Stimulated activated CD8-positive, alpha-beta memory T cell treated with anti-CD3 and anti-CD28 coated beads, Interleukin-7, amount 100 ng/mL, for 24 hours (primary cell): ENCODE results near the gene SLC1A4.
"Not testable (repeated sequence)": the region's sequence is repeated elsewhere in the genome, so short reads cannot be mapped to it uniquely, and the experiment has no call there.

Source experiments
- DNase-seq: peaks from one replicate; pipeline ENCODE4 v3.0.0-alpha.2; 2020; ENCODE audit warnings: low read depth

Gene SLC1A4

GRCh38 chr2:64966017-64966416 lies 23.2 kb upstream of the SLC1A4 start:
- no peak for DNase-seq

GRCh38 chr2:64966839-64967238 lies 22.4 kb upstream of the SLC1A4 start:
- no peak for DNase-seq

- DNase-seq = no peak
These were observed 21.6 kb upstream of the SLC1A4 start for GRCh38 chr2:64967601-64968000.

- not testable (repeated sequence) for DNase-seq
These were observed 20.1 kb upstream of the SLC1A4 start for GRCh38 chr2:64969086-64969485.

GRCh38 chr2:64970495-64970894 lies 18.7 kb upstream of the SLC1A4 start:
- no peak for DNase-seq

GRCh38 chr2:64972426-64972825 lies 16.8 kb upstream of the SLC1A4 start:
- DNase-seq = no peak

- no peak for DNase-seq
These were observed 16.3 kb upstream of the SLC1A4 start for GRCh38 chr2:64972876-64973275.

GRCh38 chr2:64975232-64975821 lies 13.9 kb upstream of the SLC1A4 start:
- no peak for DNase-seq

GRCh38 chr2:64976276-64976675 lies 12.9 kb upstream of the SLC1A4 start:
- no peak for DNase-seq

GRCh38 chr2:64978514-64979268 lies 10.5 kb upstream of the SLC1A4 start:
- DNase-seq = no peak

- no peak for DNase-seq
These were observed 9.5 kb upstream of the SLC1A4 start for GRCh38 chr2:64979744-64980143.

- DNase-seq = no peak
These were observed 9.0 kb upstream of the SLC1A4 start for GRCh38 chr2:64980183-64980582.

- DNase-seq = no peak
These were observed 6.8 kb upstream of the SLC1A4 start for GRCh38 chr2:64982311-64982857.

GRCh38 chr2:64982932-64983331 lies 6.3 kb upstream of the SLC1A4 start:
- DNase-seq = no peak

GRCh38 chr2:64985447-64985846 lies 3.8 kb upstream of the SLC1A4 start:
- DNase-seq = no peak

- DNase-seq = no peak
These were observed 1.9 kb upstream of the SLC1A4 start for GRCh38 chr2:64987001-64987955.

GRCh38 chr2:64987956-64988419 lies 1.2 kb upstream of the SLC1A4 start:
- DNase-seq = no peak

GRCh38 chr2:64988420-64989125 lies 626 bp upstream of the SLC1A4 start:
- DNase-seq = peak; percentile 20

- DNase-seq = no peak
These were observed 899 bp downstream of the SLC1A4 start for GRCh38 chr2:64989982-64990614.

- DNase-seq = no peak
These were observed 1.7 kb downstream of the SLC1A4 start for GRCh38 chr2:64990876-64991275.

- no peak for DNase-seq
These were observed 3.0 kb downstream of the SLC1A4 start for GRCh38 chr2:64992218-64992617.
